OCI-LY1 (cell line): ENCODE data around the gene KDM7A.

Experiments
- H2AFZ ChIP-seq: fragments of 200-600 bp; sonication (generic), shearing (Covaris generic); 2 replicates; pipeline ENCODE4 v1.6.0; 2014; ENCODE audit warnings: antibody characterized with exemption, mild to moderate bottlenecking, low read length
- H3F3A ChIP-seq: fragments of 200-600 bp; sonication (generic), shearing (Covaris generic); 2 replicates; pipeline ENCODE4 v1.6.0; 2014; ENCODE audit warnings: mild to moderate bottlenecking, antibody characterized with exemption, low read length, moderate library complexity; ENCODE audit not compliant: insufficient read depth
- H3K27ac ChIP-seq: fragments of 200-600 bp; sonication (generic); 2 replicates; pipeline ENCODE4 v1.5.1; 2014; ENCODE audit warnings: low read length, mixed run types, mild to moderate bottlenecking, low read depth; ENCODE audit not compliant: poor library complexity, severe bottlenecking
- H3K27me3 ChIP-seq: fragments of 200-600 bp; sonication (generic); 2 replicates; pipeline ENCODE4 v1.6.0; 2014; ENCODE audit warnings: antibody characterized with exemption, mild to moderate bottlenecking, low read length, moderate library complexity; ENCODE audit not compliant: insufficient read depth
- H3K36me3 ChIP-seq: fragments of 200-600 bp; sonication (generic); 2 replicates; pipeline ENCODE4 v1.6.1; 2014; ENCODE audit warnings: mild to moderate bottlenecking, antibody characterized with exemption, low read length, moderate library complexity, mixed read lengths; ENCODE audit not compliant: insufficient read depth
- H3K4me1 ChIP-seq: fragments of 200-600 bp; sonication (generic); 2 replicates; pipeline ENCODE4 v1.5.1; 2014; ENCODE audit warnings: mild to moderate bottlenecking, low read length, moderate library complexity; ENCODE audit not compliant: insufficient read depth, severe bottlenecking
- H3K4me2 ChIP-seq: fragments of 200-600 bp; sonication (generic), shearing (Covaris generic); 2 replicates; pipeline ENCODE4 v1.6.1; 2014; ENCODE audit warnings: low read length
- H3K4me3 ChIP-seq: fragments of 200-600 bp; sonication (generic); 2 replicates; pipeline ENCODE4 v1.5.1; 2014; ENCODE audit warnings: low read length, low read depth, mild to moderate bottlenecking, mixed read lengths; ENCODE audit not compliant: poor library complexity, severe bottlenecking
- H3K79me2 ChIP-seq: fragments of 200-600 bp; shearing (Covaris generic); 2 replicates; pipeline ENCODE4 v1.6.1; 2016; ENCODE audit warnings: mixed run types, low read length, mixed read lengths; ENCODE audit not compliant: insufficient read depth
- H3K9ac ChIP-seq: fragments of 200-600 bp; sonication (generic), shearing (Covaris generic); 2 replicates; pipeline ENCODE4 v1.6.1; 2014; ENCODE audit warnings: mild to moderate bottlenecking, low read length, mixed read lengths
- H3K9me2 ChIP-seq: fragments of 200-600 bp; sonication (generic), shearing (Covaris generic); 2 replicates; pipeline ENCODE4 v1.6.1; 2014; ENCODE audit warnings: low read depth, mild to moderate bottlenecking, low read length, mixed read lengths
- H3K9me3 ChIP-seq: fragments of 200-600 bp; shearing (Covaris generic); 2 replicates; pipeline ENCODE4 v1.6.1; 2014; ENCODE audit warnings: low read length, mixed read lengths
- H4K20me1 ChIP-seq: fragments of 200-600 bp; sonication (generic), shearing (Covaris generic); 2 replicates; pipeline ENCODE4 v1.6.0; 2016; ENCODE audit warnings: mild to moderate bottlenecking, low read length; ENCODE audit not compliant: insufficient read depth
- EZH2 ChIP-seq: fragments of 200-600 bp; sonication (generic), shearing (Covaris generic); IDR thresholded peaks from 2 replicates; pipeline ENCODE4 v1.8.0; 2017; ENCODE audit warnings: borderline replicate concordance, mixed run types, mild to moderate bottlenecking, antibody characterized with exemption, low read length, moderate library complexity, mixed read lengths
- TF ChIP-seq, protein P1 (sequence below): fragments of 200-600 bp; sonication (generic), shearing (Covaris generic); IDR thresholded peaks from 2 replicates; pipeline ENCODE4 v1.5.1; 2017; ENCODE audit warnings: mild to moderate bottlenecking, antibody characterized with exemption, low read length, moderate library complexity, mixed read lengths

The KDM7A gene

DNA sequence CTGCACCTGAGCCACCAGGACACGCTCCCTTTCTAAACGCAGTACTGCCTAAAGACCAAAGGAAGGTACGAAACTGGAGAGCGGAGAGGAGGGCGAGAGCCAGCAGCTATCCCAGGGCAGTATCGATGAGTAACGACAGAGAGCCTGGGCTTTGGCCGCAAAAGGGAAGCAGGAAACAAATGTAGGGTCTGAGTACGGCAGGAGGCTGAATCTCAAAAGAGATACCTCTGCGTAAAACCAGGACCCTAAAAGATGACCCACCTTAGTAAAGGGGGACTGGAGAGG is 134.5 kb downstream of the KDM7A start:
- H3K4me1 ChIP-seq, result no peaks in the 10 kb centered on the region
- H3K9me2 ChIP-seq, result no peaks in the 10 kb centered on the region
- H3K27me3 ChIP-seq, result no peaks in the 10 kb centered on the region
- no peaks in the 10 kb centered on the region for H3K9me3 ChIP-seq
- no peak overlapping the region for H3K9ac ChIP-seq
- no peak overlapping the region for H3K4me3 ChIP-seq
- H3K36me3 ChIP-seq, result peaks cover 58% of the 10 kb centered on the region
- H2AFZ ChIP-seq, result no peak overlapping the region
- H3K79me2 ChIP-seq, result no peaks in the 10 kb centered on the region
- H3F3A ChIP-seq, result no peaks in the 10 kb centered on the region
- H4K20me1 ChIP-seq, result no peaks in the 10 kb centered on the region
- H3K27ac ChIP-seq, result no peak overlapping the region
- TF ChIP-seq, protein P1, sequence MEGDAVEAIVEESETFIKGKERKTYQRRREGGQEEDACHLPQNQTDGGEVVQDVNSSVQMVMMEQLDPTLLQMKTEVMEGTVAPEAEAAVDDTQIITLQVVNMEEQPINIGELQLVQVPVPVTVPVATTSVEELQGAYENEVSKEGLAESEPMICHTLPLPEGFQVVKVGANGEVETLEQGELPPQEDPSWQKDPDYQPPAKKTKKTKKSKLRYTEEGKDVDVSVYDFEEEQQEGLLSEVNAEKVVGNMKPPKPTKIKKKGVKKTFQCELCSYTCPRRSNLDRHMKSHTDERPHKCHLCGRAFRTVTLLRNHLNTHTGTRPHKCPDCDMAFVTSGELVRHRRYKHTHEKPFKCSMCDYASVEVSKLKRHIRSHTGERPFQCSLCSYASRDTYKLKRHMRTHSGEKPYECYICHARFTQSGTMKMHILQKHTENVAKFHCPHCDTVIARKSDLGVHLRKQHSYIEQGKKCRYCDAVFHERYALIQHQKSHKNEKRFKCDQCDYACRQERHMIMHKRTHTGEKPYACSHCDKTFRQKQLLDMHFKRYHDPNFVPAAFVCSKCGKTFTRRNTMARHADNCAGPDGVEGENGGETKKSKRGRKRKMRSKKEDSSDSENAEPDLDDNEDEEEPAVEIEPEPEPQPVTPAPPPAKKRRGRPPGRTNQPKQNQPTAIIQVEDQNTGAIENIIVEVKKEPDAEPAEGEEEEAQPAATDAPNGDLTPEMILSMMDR, result no peak
- no peak overlapping the region for H3K4me2 ChIP-seq

DNA sequence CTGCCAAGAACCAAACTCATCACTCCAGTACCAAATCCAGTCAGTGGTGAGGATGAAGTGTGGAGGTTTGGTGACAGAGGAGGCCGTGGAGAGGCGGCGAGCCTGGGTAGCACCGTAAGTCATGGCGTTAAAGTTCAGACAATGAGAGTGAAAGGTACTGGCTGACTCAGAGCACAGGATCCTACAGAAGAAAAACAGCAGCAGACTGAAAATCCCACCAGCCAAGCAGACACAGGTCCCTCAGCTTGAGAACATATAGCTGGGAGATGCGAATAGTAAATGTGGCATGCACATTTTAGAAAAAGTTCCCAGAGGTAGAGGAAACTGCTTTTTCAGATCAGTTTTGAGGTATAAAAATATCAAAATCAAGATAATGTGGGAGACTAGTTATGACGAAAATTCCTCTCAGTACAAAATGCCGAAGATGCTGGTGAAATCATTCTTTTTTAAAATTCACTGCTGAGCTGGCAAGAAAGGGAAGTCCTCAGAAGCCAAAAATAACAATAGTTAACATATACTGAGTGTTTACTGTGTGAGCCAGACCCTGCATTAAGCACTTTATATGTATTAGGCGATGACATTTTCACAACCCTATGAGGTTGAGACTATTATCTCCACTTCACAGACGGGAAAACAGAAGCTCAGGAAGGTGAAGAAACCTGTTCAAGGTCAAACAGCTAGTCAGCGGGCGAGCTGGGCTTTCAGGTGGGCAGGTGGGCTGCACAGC is 135.0 kb downstream of the KDM7A start:
- Histone ChIP-seq H3K9me2 (no peaks in the 10 kb centered on the region), H3K9me3 (no peaks in the 10 kb centered on the region), H3K4me3 (no peak overlapping the region), H2AFZ (no peak overlapping the region), H3K27ac (no peak overlapping the region), H3K36me3 (peaks cover 58% of the 10 kb centered on the region), H3K27me3 (no peaks in the 10 kb centered on the region), H3F3A (no peaks in the 10 kb centered on the region), H3K4me1 (peaks cover 1% of the 10 kb centered on the region), H3K9ac (no peak overlapping the region), H3K79me2 (no peaks in the 10 kb centered on the region), H3K4me2 (no peak overlapping the region), H4K20me1 (no peaks in the 10 kb centered on the region)
- no peak for TF ChIP-seq EZH2
- TF ChIP-seq, protein P1, result no peak

DNA sequence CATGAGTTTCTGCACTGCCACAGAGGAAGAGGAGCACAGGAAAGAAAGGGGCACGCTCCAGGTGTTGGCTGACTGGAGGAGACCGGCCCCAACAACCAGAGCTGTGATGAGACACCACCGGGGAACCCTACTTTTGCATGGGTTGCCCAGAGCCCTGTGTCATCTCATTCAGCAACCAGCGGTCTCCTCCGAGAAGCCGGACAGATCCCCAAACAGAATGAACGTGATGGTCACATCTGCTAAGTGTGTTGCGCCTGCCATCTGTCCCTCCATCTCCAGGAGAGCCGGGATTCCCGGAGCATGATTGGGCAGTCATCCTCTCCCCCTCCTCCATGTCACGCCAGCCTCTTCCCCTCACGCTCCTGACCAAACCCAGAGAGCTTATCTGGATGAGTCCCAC is 136.9 kb downstream of the KDM7A start:
- H3K36me3 ChIP-seq, result peaks cover 52% of the 10 kb centered on the region
- H3K9ac ChIP-seq, result no peak overlapping the region
- no peaks in the 10 kb centered on the region for H4K20me1 ChIP-seq
- no peak for TF ChIP-seq EZH2
- TF ChIP-seq, protein P1, result no peak
- no peak overlapping the region for H2AFZ ChIP-seq
- H3F3A ChIP-seq, result no peaks in the 10 kb centered on the region
- H3K9me3 ChIP-seq, result no peaks in the 10 kb centered on the region
- H3K27me3 ChIP-seq, result no peaks in the 10 kb centered on the region
- no peak overlapping the region for H3K4me2 ChIP-seq
- H3K4me3 ChIP-seq, result no peak overlapping the region
- no peak overlapping the region for H3K27ac ChIP-seq
- H3K4me1 ChIP-seq, result peaks cover 9% of the 10 kb centered on the region
- no peaks in the 10 kb centered on the region for H3K9me2 ChIP-seq
- no peaks in the 10 kb centered on the region for H3K79me2 ChIP-seq
